Activated naive CD4-positive, alpha-beta T cell treated with Interleukin-2 at 50 U/mL for 16 hours (primary cell): ENCODE results near the gene NR1H4.
"Not testable (repeated sequence)": the region's sequence is repeated elsewhere in the genome, so short reads cannot be mapped to it uniquely, and the experiment has no call there.

Source experiments
- DNase-seq: peaks from one replicate; pipeline ENCODE4 v3.0.0-alpha.2; 2020

NR1H4 gene

GRCh38 chr12:100473716-100474150 is at the start of gene NR1H4:
Gene NR1H4, plus strand, starts transcription at chr12:100473866. Its CDS starts 19,458 bp downstream, at chr12:100493324.
- no peak for DNase-seq

GRCh38 chr12:100426145-100426544 is 47.5 kb upstream of the NR1H4 start:
- no peak for DNase-seq

DNA sequence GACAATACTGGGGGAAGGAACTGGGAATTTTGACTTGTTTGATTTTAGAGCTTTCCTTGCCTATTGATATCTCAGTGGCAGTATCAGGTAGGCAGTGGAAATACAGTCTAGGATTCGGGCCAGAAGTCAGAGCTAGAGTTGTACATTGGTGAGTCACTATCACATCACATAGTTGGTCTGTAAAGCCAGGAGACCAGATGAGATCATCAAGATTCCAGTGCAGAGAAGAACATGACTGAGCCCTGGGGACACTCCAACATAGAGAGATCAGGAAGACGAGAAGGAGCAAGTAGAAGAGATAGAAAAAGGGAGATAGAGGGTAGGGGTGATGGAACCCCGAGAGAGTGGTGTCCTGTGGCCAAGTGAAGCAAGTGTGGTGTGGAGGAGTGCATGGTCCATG is 46.6 kb upstream of the NR1H4 start:
- no peak for DNase-seq

GRCh38 chr12:100430251-100430650 is 43.4 kb upstream of the NR1H4 start:
- DNase-seq, result not testable (repeated sequence)

GRCh38 chr12:100433701-100434100 is 40.0 kb upstream of the NR1H4 start:
- no peak for DNase-seq

GRCh38 chr12:100434177-100434576 is 39.5 kb upstream of the NR1H4 start:
- no peak for DNase-seq

- no peak for DNase-seq
Observed at GRCh38 chr12:100435957-100436356, 37.7 kb upstream of the NR1H4 start.

GRCh38 chr12:100437038-100437841 is 36.4 kb upstream of the NR1H4 start:
- DNase-seq, result no peak

DNA sequence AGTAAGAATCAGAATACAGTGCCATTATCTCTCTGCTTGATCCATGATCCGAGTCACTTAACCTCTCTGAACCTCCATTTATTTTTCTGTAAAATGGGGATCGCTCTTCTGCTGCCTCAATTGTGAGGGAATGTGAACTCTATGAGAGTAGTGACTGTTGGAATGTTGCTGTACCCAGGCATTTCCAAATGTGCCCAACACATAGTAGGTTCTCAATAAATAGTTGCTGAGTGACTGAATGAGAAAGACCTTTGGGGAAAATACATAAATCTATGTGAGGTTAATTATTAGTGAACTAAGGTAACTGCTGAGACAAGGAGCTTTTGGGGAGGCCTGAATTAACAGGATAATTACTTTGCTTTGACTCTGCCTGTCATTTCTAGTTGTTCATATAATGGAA is 33.9 kb upstream of the NR1H4 start:
- DNase-seq, result no peak

DNA sequence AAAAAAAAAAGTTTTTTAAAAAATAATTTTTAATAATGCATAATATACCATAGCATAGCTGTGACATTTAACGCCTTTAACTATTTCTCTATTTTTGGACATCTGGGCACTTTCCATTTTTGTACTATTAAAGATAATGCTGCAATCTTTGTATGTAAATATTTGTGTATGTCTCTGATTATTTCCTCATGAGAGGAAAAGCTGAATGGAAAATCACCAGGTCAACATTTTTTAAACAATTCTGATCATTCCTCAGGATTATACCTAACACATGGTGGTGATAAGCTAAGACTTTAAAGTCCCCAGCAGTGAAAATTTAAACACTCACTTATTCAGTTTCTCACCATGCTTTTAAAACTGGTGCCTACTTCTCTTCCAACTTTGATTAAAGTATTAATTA is 31.3 kb upstream of the NR1H4 start:
- no peak for DNase-seq

DNA sequence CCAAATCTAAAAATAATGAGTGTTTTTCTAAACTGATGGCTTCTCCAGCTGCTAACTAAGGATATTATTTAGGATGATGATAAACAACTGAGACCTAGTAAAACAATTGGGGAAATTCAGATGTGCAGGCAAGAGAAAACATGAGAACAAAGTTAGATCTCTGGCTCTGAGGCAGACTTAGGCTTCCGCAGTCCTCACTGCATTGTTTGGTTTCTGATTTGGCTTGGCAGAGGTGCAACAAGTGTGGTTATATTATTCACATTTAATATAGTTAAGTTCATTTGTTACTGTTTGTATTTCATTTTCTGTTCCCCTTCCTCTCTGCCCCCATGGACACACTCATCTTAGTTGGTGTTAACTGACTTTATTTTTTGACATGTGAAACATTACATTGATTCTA is 30.2 kb upstream of the NR1H4 start:
- no peak for DNase-seq

GRCh38 chr12:100445081-100445481 is 28.6 kb upstream of the NR1H4 start:
- no peak for DNase-seq

DNA sequence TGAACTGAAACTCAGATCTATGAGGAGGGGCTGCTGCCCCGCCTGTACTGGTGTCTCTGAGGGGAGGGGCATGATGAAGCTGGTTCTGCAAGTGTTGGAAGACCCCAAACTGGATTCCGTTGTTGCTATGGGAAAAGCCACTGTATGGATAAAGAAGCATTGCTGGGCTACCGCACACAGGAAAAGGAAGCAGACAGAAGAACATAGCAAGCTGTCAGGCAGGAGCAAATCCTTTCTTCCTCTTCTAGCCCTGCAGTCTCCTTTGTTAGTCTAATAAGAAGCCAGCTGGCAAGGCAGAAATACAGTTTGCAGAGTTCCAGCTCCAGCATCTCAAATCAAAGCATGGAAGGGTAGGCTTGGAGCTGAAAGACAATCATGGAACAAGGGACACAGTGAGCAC is 26.3 kb upstream of the NR1H4 start:
- no peak for DNase-seq

DNA sequence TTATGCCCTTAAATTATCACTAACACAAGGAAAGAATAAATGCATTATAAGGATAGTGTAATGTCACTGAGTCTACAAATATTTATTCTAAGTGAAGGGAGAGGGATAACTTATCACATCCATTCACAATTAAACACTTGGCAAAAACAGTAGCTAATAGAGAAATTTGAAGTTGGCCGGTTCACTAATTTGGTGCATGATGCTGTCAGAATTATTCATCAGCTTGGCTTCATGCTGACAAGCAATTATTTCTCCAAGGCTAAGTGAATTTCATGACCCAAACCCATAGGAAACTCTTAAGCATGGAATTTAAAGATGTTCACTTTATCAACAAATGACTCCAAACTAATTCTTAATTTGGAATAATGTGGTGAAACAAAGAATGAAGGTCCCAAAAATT is 25.0 kb upstream of the NR1H4 start:
- DNase-seq, result no peak

DNA sequence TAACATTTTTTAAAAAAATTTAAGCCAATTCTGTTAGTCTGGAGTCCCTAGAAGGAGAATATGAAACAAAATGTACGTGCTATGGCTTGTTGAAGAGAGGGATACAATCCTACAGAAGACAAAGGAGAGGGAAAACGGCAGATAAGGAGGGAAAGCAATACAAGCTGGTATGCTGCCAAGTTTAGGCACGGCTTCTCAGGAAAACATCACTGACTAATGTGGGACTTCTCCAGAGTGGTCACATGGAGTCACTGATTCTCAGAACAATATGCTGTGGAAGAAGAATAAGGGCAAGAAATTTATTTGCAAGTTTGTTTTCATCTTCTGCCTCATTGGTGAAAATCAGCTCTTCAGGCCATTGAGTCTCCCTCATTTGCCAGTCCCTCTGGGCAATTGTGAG is 22.9 kb upstream of the NR1H4 start:
- no peak for DNase-seq

GRCh38 chr12:100453951-100454350 is 19.7 kb upstream of the NR1H4 start:
- no peak for DNase-seq

GRCh38 chr12:100455896-100456295 is 17.8 kb upstream of the NR1H4 start:
- no peak for DNase-seq

GRCh38 chr12:100458191-100458590 is 15.5 kb upstream of the NR1H4 start:
- no peak for DNase-seq

GRCh38 chr12:100460702-100461101 is 13.0 kb upstream of the NR1H4 start:
- DNase-seq, result no peak

DNA sequence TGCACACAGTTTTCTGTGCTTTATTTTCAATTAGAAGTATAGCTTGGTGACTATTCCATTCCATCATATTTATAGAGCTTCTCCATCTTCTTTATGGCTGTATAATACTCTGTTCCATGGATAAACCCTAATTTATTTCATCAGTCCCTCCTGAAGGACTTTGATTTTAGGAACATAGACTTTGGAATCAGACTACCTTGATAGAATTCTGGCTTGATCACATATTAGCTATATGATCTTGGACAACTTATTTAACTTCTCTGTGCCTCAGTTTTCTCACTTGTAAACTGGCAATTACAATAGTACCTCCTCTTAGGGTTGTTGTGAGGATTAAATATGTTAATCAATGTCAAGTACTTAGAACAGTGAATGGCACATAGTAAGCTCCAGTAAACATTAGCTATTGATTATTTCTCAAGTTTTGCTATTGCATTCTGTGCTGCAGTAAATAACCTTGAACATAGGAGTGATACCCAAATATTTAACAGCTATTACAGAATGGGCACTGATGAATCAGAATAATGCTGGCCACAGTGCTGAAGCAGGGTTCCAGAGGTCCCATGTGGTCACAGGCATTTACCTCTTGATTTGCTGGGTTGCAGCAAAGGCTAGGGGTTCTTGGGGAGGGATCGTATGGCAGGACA is 12.2 kb upstream of the NR1H4 start:
- no peak for DNase-seq

- DNase-seq, result no peak
Observed at GRCh38 chr12:100463661-100464060, 10.0 kb upstream of the NR1H4 start.

DNA sequence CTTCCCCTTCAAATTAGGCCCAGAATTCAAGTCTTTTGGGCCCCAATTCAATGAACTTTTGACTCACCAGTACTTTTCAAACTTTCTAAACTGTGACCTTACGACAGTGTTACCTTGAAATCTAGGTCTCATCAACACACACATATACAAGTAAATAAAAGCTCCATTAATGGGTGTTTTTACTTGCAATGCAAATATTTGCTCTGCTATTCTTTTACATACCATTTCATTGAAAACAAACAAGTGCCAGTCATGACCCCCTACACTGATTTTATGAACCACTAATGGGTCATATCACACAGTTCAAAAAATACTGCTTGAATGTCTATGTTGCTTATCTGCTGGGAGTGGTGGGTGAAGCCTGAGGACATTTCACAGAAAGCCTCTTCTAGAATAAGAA is 9.1 kb upstream of the NR1H4 start:
- no peak for DNase-seq

DNA sequence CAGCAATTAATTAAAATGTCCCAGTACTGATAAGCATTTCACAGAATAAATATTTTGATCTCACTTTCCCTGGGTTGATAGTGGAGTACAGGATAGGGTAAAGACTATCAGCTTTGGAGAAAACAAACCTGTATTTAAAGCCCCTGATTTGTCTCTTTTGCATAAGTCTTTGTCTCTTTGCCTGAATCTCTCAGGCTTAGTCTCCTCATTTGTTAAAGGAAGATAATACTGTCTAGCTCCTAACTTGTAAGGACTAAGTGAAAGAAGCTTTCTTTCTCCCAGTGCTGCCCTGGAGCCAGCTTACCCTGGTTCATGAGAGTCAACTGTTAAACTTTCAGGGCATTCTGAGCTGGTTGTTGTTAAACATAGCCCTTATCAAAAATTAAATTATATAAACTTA is 5.5 kb upstream of the NR1H4 start:
- DNase-seq, result no peak

DNA sequence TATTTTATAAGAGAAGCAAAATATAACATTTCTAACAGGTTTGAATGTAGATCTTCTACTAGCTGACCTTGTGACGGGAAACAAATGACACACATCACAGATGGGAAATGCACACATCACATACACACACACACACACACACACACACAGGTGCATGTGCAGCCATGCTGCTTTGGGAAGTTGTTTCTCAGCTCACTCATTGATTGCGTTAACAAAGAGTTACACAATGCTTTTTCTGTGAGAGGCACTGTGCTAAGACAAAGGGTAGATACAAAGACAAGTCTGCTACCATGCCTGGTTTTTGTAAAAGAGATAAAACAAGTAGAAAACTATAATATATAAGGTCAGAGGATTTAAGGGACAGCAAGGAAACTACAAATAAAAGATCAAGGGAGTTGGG is 1.3 kb upstream of the NR1H4 start:
- no peak for DNase-seq
